HepG2 (cell line): Measurements from ENCODE around the gene NBPF3. TPM values are rescaled to one million over a fixed set of nuclear protein-coding genes. Genes with fewer than 3 reads are reported as not detected.
"Not testable (repeated sequence)": the region's sequence is repeated elsewhere in the genome, so short reads cannot be mapped to it uniquely, and the experiment has no call there.

Source experiments
- ATAC-seq: fragments of 200-7000 bp; cut with Tn5 transposase; 3 replicates; pipeline ENCODE4 v1.9.1; 2020; ENCODE audit warnings: mild to moderate bottlenecking, moderate library complexity
- BruUV-seq: library from RNA; stranded (reverse); fragments of 400-500 nt; replicated peaks from 2 replicates; lab custom pipeline; 2021; lab: Mats Ljungman, UMichigan
- CTCF ChIA-PET: fragments of 300-600 bp; formaldehyde crosslinking; extraction: SDS; loops from one replicate; lab custom pipeline; 2021; ENCODE audit warnings: low total read pairs, inconsistent platforms, low intra/inter-chr PET ratio; lab: Yijun Ruan, JAX
- POLR2A ChIA-PET: fragments of 350-600 bp; sonication (Branson Sonifier 250); formaldehyde crosslinking; loops from one replicate; lab custom pipeline; 2020; ENCODE audit warnings: antibody characterized with exemption, inconsistent platforms; lab: Yijun Ruan, JAX
- DNase-seq: peaks from one replicate; pipeline ENCODE4 v3.0.0-alpha.2; 2015; ENCODE audit warnings: low spot score
- FAIRE-seq: peaks from 3 replicates; lab custom pipeline; 2011; peaks lifted over from hg19 to GRCh38; lab: Jason Lieb, UNC
- H2AFZ ChIP-seq: one replicate; pipeline ENCODE4 v1.6.1; 2011; ENCODE audit warnings: low read length, inconsistent platforms
- H3K27ac ChIP-seq: fragments of 300-600 bp; 3 replicates; pipeline ENCODE4 v1.8.0; 2011; ENCODE audit warnings: mixed run types, mild to moderate bottlenecking, mixed read lengths, low read length, inconsistent platforms; ENCODE audit not compliant: insufficient read depth; ENCODE audit errors: extremely low read length
- H3K27me3 ChIP-seq, 2 experiments: fragments of 200-600 bp in 1 of 2; 2 replicates in 1 of 2; 3 replicates in 1 of 2; pipeline versions ENCODE4 v1.6.0 to v1.8.0; 2011; ENCODE audit warnings: low read length in 2 of 2, mild to moderate bottlenecking in 2 of 2, moderate library complexity in 2 of 2, inconsistent platforms in 1 of 2; ENCODE audit not compliant: insufficient read depth in 2 of 2, control insufficient read depth in 1 of 2
- H3K36me3 ChIP-seq, 2 experiments: fragments of 200-600 bp in 1 of 2; replicated peaks in 1 of 2; 2 replicates in 1 of 2; 3 replicates in 1 of 2; pipeline versions ENCODE4 v1.5.1 to v1.8.0; 2011; ENCODE audit warnings: low read length in 2 of 2, inconsistent platforms in 1 of 2; ENCODE audit not compliant: insufficient read depth in 2 of 2, control insufficient read depth in 1 of 2
- H3K4me1 ChIP-seq: 2 replicates; pipeline ENCODE4 v1.5.1; 2012; ENCODE audit warnings: low read length, inconsistent platforms; ENCODE audit not compliant: insufficient read depth
- H3K4me2 ChIP-seq: 2 replicates; pipeline ENCODE4 v1.6.0; 2011; ENCODE audit warnings: low read depth, low read length, inconsistent platforms
- H3K4me3 ChIP-seq, 3 experiments: fragments of 200-600 bp in 1 of 3; sonication (generic), shearing (Covaris generic) in 1 of 3; replicated peaks in 1 of 3; 2 replicates each; pipeline ENCODE4 v1.5.1; 2011 to 2016; ENCODE audit warnings: low read length in 3 of 3, inconsistent platforms in 2 of 3, low read depth in 2 of 3, mild to moderate bottlenecking in 2 of 3, control low read depth in 1 of 3, mixed read lengths in 1 of 3; ENCODE audit not compliant: insufficient read depth in 1 of 3
- H3K79me2 ChIP-seq: one replicate; pipeline ENCODE4 v1.6.1; 2011; ENCODE audit warnings: low read length, inconsistent platforms; ENCODE audit not compliant: insufficient read depth
- H3K9ac ChIP-seq: 2 replicates; pipeline ENCODE4 v1.6.0; 2011; ENCODE audit warnings: mild to moderate bottlenecking, low read depth, low read length, inconsistent platforms; ENCODE audit not compliant: insufficient read depth
- H3K9me3 ChIP-seq: 2 replicates; pipeline ENCODE4 v1.5.1; 2012; ENCODE audit warnings: mild to moderate bottlenecking, low read length
- H4K20me1 ChIP-seq: 2 replicates; pipeline ENCODE4 v1.6.0; 2011; ENCODE audit warnings: inconsistent platforms, mild to moderate bottlenecking, low read length, moderate library complexity; ENCODE audit not compliant: insufficient read depth
- HOXA5 ChIP-seq: sonication (generic); formaldehyde crosslinking; IDR thresholded peaks from 2 replicates; pipeline ENCODE4 v1.4.0; 2020; ENCODE audit warnings: missing genetic modification reagents
- IKZF5 ChIP-seq: IDR thresholded peaks from 2 replicates; pipeline ENCODE4 v1.6.1; 2018; ENCODE audit warnings: missing genetic modification reagents, mild to moderate bottlenecking, missing compliant biosample characterization
- MLX ChIP-seq: IDR thresholded peaks from 2 replicates; pipeline ENCODE4 v1.6.1; 2016
- NR2F6 ChIP-seq, 2 experiments: IDR thresholded peaks; 2 replicates each; pipeline ENCODE4 v1.6.1; 2016; ENCODE audit warnings: antibody characterized with exemption in 1 of 2, mild to moderate bottlenecking in 1 of 2
- ONECUT2 ChIP-seq: sonication (generic); formaldehyde crosslinking; IDR thresholded peaks from 2 replicates; pipeline ENCODE4 v1.4.0; 2020; ENCODE audit warnings: missing genetic modification reagents
- ZMAT5 ChIP-seq: sonication (generic); formaldehyde crosslinking; IDR thresholded peaks from 2 replicates; pipeline ENCODE4 v1.5.0; 2020; ENCODE audit warnings: mild to moderate bottlenecking, low read depth, missing genetic modification reagents, borderline replicate concordance
- ZNF263 ChIP-seq: sonication (generic); formaldehyde crosslinking; IDR thresholded peaks from 2 replicates; pipeline ENCODE4 v1.4.0; 2020; ENCODE audit warnings: missing genetic modification reagents
- ZNF367 ChIP-seq: sonication (generic); formaldehyde crosslinking; IDR thresholded peaks from 2 replicates; pipeline ENCODE4 v1.4.0; 2020; ENCODE audit warnings: missing genetic modification reagents, borderline replicate concordance
- ZNF414 ChIP-seq: sonication (generic); formaldehyde crosslinking; IDR thresholded peaks from 2 replicates; pipeline ENCODE4 v1.5.0; 2020; ENCODE audit warnings: missing genetic modification reagents
- ZNF530 ChIP-seq: sonication (generic); formaldehyde crosslinking; IDR thresholded peaks from 2 replicates; pipeline ENCODE4 v1.5.0; 2020; ENCODE audit warnings: low read depth, mild to moderate bottlenecking, missing genetic modification reagents
- WGBS: methylation state at CpG from one replicate; pipeline ENCODE4 v1.1.6; 2017; ENCODE audit warnings: low lambda C conversion rate; 5-methylcytosine and 5-hydroxymethylcytosine counted together
- in situ Hi-C: cut with HindIII; loops from 2 replicates; pipeline ENCODE4 v1.10.0; 2017; ENCODE audit warnings: low pct_unique_long_range_greater_than_20kb; ENCODE audit not compliant: extremely low pct_ligation_motif_present
- intact Hi-C: fragments of 100-400 bp; cut with micrococcal nuclease; formaldehyde crosslinking; loops from one replicate; pipeline ENCODE4 v1.10.0; 2022; ENCODE audit not compliant: unreplicated experiment
- polyA plus RNA-seq, 8 experiments: library from polyadenylated mRNA; depleted of rRNA in 3 of 8; stranded (reverse) in 7 of 8; unstranded in 1 of 8; fragments of >200 nt; fragmentation: Illumina TruSeq in 4 of 8; extraction: Trizol in 4 of 8; gene quantifications; 2 replicates each; pipeline versions ENCODE4 v1.2.1 to v1.2.3, GENCODE V29; 2011 to 2016; ENCODE audit warnings: low read depth in 4 of 8, missing spikeins in 1 of 8, mixed read lengths in 1 of 8; ENCODE audit not compliant: insufficient read depth in 1 of 8
- total RNA-seq, 5 experiments: library from RNA; depleted of rRNA; stranded (reverse); fragments of >200 nt; fragmentation: Illumina TruSeq; extraction: Trizol; gene quantifications; 2 replicates each; pipeline ENCODE4 v1.2.3, GENCODE V29; 2016; ENCODE audit warnings: low read depth in 1 of 5

NBPF3 gene
- total and polyA plus RNA-seq, 2 of the 13 experiments (the other 11 are each of a cell fraction or from before 2014, with no cell fraction given): 3.5 to 4.9 TPM

GRCh38 chr1:21472861-21473260 is 32.9 kb downstream of the NBPF3 start (continued):
- TF ChIP-seq ZNF530 (CRISPR knock-in tag) (no peak), ZMAT5 (CRISPR knock-in tag) (no peak), MLX (no peak), ZNF263 (CRISPR knock-in tag) (no peak), NR2F6 (IDR thresholded peaks at IDR 0.05) (no peak), NR2F6 (CRISPR knock-in tag; IDR thresholded peaks at IDR 0.05) (no peak), HOXA5 (CRISPR knock-in tag) (no peak)

- ChIA-PET POLR2A (no interaction called here), CTCF (no interaction called here)
- H3K9ac ChIP-seq: no peak overlapping the region
- DNase-seq (no peak), ATAC-seq (no peak), FAIRE-seq (no peak)
- no peaks in the 10 kb centered on the region for H3K4me1 ChIP-seq
- 87% methylated on average over 4 of the region's 6 CpGs for WGBS
- no peaks in the 10 kb centered on the region for H3K79me2 ChIP-seq
- H3K27me3 ChIP-seq: no peaks in the 10 kb centered on the region
- no TSS peak for BruUV-seq
- intact Hi-C loops (no loop called here), in situ Hi-C loops (loop anchor here (25.0 kb wide), 1 partner anchor 241 kb away; no protein-coding TSS in a partner anchor)
- no peak overlapping the region for H3K4me3 ChIP-seq
- no peak overlapping the region for H3K27ac ChIP-seq
- no peak overlapping the region for H3K4me2 ChIP-seq
- 0 out of 5 replicates have a peak, but pooled peaks cover 2 to 9% of the 10 kb centered on the region in 2 experiments for H3K36me3 ChIP-seq
- no peak for TF ChIP-seq ZNF367 (CRISPR knock-in tag)
- TF ChIP-seq IKZF5 (CRISPR knock-in tag): no peak
- no peak for TF ChIP-seq ZNF414 (CRISPR knock-in tag)
- TF ChIP-seq ONECUT2 (CRISPR knock-in tag): no peak
- H2AFZ ChIP-seq: no peak overlapping the region
- H4K20me1 ChIP-seq: no peaks in the 10 kb centered on the region
- H3K9me3 ChIP-seq: no peaks in the 10 kb centered on the region
These were observed 38.4 kb downstream of the NBPF3 start for GRCh38 chr1:21478356-21478755.

- H3K4me1 ChIP-seq, BruUV-seq, H3K9me3 ChIP-seq, H3K27me3 ChIP-seq, ATAC-seq, H3K4me2 ChIP-seq, H3K36me3 ChIP-seq, intact Hi-C loops, H3K9ac ChIP-seq, FAIRE-seq, CTCF ChIA-PET, POLR2A ChIA-PET, H4K20me1 ChIP-seq, H2AFZ ChIP-seq, DNase-seq, H3K79me2 ChIP-seq, H3K4me3 ChIP-seq, H3K27ac ChIP-seq: not testable (repeated sequence)
- WGBS: 84% methylated on average over 3 of the region's 4 CpGs
- in situ Hi-C loops: loop anchor here (25.0 kb wide), 1 partner anchor 247 kb away; no protein-coding TSS in a partner anchor
These were observed 43.9 kb downstream of the NBPF3 start for GRCh38 chr1:21483881-21484280.
